Epithelial cell of esophagus (primary cell): ENCODE results near the gene PPY.
A peak's percentile ranks its signal among the peaks of the same experiment; 100 is the strongest.
"Not testable (repeated sequence)": the region's sequence is repeated elsewhere in the genome, so short reads cannot be mapped to it uniquely, and the experiment has no call there.

Experiments
- DNase-seq: peaks from one replicate; pipeline ENCODE4 v3.0.0; 2010; ENCODE audit warnings: low read depth
- H3K4me3 ChIP-seq: 2 replicates; pipeline ENCODE4 v1.5.1; 2011; ENCODE audit warnings: mild to moderate bottlenecking, low read length, control low read depth
- TF ChIP-seq, protein P1 (sequence below): IDR thresholded peaks from 2 replicates; pipeline ENCODE4 v1.5.1; 2011; ENCODE audit warnings: low read depth, mild to moderate bottlenecking, low read length, control low read depth, inconsistent platforms; ENCODE audit not compliant: insufficient read depth; ENCODE audit errors: missing control alignments

Gene PPY

DNA sequence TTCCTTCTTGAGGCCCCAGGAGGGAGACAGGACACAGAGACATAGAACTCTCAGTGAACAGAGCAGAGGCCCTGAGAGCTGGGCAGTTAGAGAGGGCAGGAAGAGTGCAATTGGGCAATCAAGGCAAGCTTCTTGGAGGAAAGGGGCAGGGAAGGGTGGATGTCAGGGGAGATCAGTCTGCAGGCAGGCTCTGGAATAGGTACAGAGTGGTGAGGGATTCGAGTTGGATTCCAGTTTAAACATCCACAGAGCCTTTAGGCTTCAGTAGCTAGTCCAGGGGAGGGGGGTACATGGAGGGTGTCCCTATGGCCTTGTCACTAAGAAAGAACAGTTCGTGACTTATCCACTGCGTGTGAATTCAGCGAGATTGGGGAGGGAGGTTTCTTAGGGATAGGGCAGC is 9.5 kb upstream of the PPY start:
- TF ChIP-seq, protein P1, sequence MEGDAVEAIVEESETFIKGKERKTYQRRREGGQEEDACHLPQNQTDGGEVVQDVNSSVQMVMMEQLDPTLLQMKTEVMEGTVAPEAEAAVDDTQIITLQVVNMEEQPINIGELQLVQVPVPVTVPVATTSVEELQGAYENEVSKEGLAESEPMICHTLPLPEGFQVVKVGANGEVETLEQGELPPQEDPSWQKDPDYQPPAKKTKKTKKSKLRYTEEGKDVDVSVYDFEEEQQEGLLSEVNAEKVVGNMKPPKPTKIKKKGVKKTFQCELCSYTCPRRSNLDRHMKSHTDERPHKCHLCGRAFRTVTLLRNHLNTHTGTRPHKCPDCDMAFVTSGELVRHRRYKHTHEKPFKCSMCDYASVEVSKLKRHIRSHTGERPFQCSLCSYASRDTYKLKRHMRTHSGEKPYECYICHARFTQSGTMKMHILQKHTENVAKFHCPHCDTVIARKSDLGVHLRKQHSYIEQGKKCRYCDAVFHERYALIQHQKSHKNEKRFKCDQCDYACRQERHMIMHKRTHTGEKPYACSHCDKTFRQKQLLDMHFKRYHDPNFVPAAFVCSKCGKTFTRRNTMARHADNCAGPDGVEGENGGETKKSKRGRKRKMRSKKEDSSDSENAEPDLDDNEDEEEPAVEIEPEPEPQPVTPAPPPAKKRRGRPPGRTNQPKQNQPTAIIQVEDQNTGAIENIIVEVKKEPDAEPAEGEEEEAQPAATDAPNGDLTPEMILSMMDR = no peak
- DNase-seq = no peak
- no peak overlapping the region for H3K4me3 ChIP-seq

DNA sequence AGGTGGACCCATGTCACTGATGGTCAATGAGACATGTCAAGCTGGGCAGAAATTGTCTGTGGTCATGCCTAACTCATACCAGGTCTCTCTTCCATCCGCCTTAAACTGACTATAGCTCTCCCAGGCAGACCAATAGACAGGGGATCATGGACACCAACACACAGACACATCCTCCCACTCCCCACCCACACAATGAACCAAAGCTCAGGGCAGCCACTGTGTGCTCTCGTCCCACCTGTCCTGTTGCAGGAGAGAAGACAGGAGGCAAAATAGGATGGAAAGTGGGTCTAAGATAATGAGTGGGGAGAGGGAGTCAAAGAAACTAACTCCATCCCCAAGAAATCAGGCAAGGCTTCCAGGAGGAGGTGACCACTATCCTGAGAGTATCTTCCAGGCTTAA is 8.3 kb upstream of the PPY start:
- DNase-seq = no peak
- H3K4me3 ChIP-seq = no peak overlapping the region
- TF ChIP-seq, protein P1 = no peak

GRCh38 chr17:43949781-43950180 is 7.5 kb upstream of the PPY start:
- DNase-seq = no peak

GRCh38 chr17:43946781-43947180 is 4.5 kb upstream of the PPY start:
- no peak overlapping the region for H3K4me3 ChIP-seq
- DNase-seq = no peak
- TF ChIP-seq, protein P1 = no peak

More at GRCh38 chr17:43949781-43950180, 7.5 kb upstream of the PPY start:
- TF ChIP-seq, protein P1 = peak; percentile 17
- H3K4me3 ChIP-seq = no peak overlapping the region

- peak; percentile 10 for DNase-seq
These were observed 3.0 kb upstream of the PPY start for GRCh38 chr17:43945074-43945829.

GRCh38 chr17:43940630-43941029 is 1.6 kb downstream of the PPY start:
- TF ChIP-seq, protein P1 = peak; percentile 46
- DNase-seq = peak; percentile 24
- no peak overlapping the region for H3K4me3 ChIP-seq

More at GRCh38 chr17:43945074-43945829, 3.0 kb upstream of the PPY start:
- no peak overlapping the region for H3K4me3 ChIP-seq
- TF ChIP-seq, protein P1 = no peak

DNA sequence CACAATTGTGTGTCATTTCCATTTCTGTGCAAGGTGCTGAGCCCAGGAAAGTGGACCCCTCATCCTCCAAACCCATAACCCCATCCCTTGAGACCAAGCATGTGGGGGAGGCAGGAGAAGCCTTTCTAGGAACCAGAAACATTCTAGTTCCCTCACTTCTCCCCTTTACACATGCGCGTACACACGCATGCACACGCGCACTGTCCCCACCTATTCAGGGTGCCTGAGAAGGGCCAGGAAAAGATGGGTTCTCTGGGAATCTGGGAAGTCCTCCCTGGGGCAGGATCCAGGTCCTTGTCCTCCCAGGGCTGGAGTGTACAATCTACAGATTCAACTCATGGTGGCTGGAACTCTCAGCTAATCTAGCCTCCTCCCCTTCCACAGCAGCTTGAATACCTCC is 2.4 kb downstream of the PPY start:
- no peak for DNase-seq
- no peak overlapping the region for H3K4me3 ChIP-seq
- TF ChIP-seq, protein P1 = no peak

DNA sequence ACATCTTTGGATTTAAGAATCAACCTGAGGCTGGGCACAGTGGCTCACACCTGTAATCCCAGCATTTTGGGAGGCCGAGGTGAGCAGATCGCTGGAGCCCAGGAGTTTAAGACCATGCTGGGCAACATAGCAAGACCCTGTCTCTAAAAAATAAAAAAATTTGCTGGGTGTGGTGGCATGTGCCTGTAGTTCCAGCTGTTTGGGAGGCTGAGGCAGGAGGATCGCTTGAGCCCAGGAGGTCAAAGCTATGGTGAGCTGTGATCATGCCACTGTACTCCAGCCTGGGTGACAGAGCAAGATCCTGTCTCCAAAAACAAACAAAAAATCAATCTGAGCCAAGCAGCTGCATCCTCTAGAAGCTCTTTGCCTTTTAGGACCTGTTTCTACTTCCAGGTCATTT is 2.8 kb downstream of the PPY start:
- not testable (repeated sequence) for DNase-seq, H3K4me3 ChIP-seq
